Suprapubic skin (tissue), 3 donors: ENCODE results near the gene UNC119.

ENCODE experiments used
- POLR2AphosphoS5 ChIP-seq, 3 donors: sonication (generic); formaldehyde crosslinking; IDR thresholded peaks; one replicate each; pipeline ENCODE4 v1.6.1; 2017; ENCODE audit warnings: antibody characterized with exemption in 3 of 3
- TF ChIP-seq, protein P1 (sequence below), 2 donors: fragments of 200-600 bp in 1 of 2; fragments of 450-650 bp in 1 of 2; sonication (generic) in 1 of 2; IDR thresholded peaks; one replicate each; pipeline ENCODE4 v1.5.1; 2016 to 2019; ENCODE audit warnings: antibody characterized with exemption in 2 of 2, mild to moderate bottlenecking in 1 of 2, moderate library complexity in 1 of 2

- no peak for TF ChIP-seq POLR2AphosphoS5 (IDR thresholded peaks at IDR 0.05)
- TF ChIP-seq, protein P1, sequence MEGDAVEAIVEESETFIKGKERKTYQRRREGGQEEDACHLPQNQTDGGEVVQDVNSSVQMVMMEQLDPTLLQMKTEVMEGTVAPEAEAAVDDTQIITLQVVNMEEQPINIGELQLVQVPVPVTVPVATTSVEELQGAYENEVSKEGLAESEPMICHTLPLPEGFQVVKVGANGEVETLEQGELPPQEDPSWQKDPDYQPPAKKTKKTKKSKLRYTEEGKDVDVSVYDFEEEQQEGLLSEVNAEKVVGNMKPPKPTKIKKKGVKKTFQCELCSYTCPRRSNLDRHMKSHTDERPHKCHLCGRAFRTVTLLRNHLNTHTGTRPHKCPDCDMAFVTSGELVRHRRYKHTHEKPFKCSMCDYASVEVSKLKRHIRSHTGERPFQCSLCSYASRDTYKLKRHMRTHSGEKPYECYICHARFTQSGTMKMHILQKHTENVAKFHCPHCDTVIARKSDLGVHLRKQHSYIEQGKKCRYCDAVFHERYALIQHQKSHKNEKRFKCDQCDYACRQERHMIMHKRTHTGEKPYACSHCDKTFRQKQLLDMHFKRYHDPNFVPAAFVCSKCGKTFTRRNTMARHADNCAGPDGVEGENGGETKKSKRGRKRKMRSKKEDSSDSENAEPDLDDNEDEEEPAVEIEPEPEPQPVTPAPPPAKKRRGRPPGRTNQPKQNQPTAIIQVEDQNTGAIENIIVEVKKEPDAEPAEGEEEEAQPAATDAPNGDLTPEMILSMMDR (IDR thresholded peaks at IDR 0.05) = no peak
Measured at GRCh38 chr17:28526381-28526780, 26.0 kb downstream of the UNC119 start.
